GM12891 (cell line): Measurements from ENCODE around the gene XAB2.

Source experiments
- DNase-seq: peaks from one replicate; pipeline ENCODE4 v3.0.0; 2011; ENCODE audit warnings: low spot score; ENCODE audit not compliant: insufficient read length
- FAIRE-seq: peaks from 2 replicates; lab custom pipeline; 2011; peaks lifted over from hg19 to GRCh38; lab: Jason Lieb, UNC
- PAX5 ChIP-seq: IDR thresholded peaks from 2 replicates; pipeline ENCODE4 v1.6.1; 2011; ENCODE audit warnings: low read length, moderate library complexity, mild to moderate bottlenecking; ENCODE audit not compliant: insufficient read depth, severe bottlenecking
- POLR2A ChIP-seq: IDR thresholded peaks from 2 replicates; pipeline ENCODE4 v1.6.1; 2011; ENCODE audit warnings: low read depth, low read length, control low read depth
- POLR2AphosphoS5 ChIP-seq: IDR thresholded peaks from 2 replicates; pipeline ENCODE4 v1.6.1; 2011; ENCODE audit warnings: low read depth, low read length, control low read depth
- POU2F2 ChIP-seq: IDR thresholded peaks from 2 replicates; pipeline ENCODE4 v1.6.1; 2011; ENCODE audit warnings: low read depth, mild to moderate bottlenecking, control low read depth, low read length, moderate library complexity
- SPI1 ChIP-seq: IDR thresholded peaks from 2 replicates; pipeline ENCODE4 v1.6.1; 2011; ENCODE audit warnings: low read depth, low read length, control low read depth
- TAF1 ChIP-seq: IDR thresholded peaks from 2 replicates; pipeline ENCODE4 v1.6.1; 2011; ENCODE audit warnings: low read depth, low read length, control low read depth

Gene XAB2

DNA sequence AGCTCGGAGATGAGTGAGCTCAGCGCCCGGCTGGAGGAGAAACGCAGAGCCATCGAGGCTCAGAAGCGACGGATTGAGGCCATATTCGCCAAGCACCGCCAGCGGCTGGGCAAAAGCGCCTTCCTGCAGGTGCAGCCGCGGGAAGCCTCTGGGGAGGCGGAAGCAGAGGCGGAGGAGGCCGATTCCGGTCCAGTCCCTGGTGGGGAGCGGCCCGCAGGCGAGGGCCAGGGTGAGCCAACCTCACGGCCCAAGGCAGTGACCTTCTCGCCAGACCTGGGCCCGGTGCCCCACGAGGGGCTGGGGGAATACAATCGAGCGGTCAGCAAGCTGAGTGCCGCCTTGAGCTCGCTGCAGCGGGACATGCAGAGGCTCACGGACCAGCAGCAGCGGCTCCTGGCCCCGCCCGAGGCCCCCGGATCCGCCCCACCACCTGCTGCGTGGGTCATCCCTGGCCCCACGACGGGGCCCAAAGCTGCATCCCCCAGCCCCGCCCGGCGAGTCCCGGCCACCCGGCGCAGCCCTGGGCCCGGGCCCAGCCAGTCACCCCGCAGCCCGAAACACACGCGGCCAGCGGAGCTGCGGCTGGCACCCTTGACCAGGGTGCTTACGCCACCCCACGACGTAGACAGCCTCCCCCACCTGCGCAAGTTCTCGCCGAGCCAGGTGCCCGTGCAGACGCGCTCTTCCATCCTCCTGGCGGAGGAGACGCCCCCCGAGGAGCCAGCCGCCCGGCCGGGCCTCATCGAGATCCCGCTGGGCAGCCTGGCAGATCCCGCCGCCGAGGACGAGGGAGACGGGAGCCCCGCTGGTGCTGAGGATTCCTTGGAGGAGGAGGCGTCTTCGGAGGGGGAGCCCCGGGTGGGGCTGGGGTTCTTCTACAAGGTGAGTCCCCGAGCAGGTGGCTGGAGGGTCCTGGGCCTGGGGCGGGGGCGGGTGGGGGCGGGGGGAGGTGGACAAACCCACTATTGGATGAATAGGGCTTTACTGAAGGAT is 16.8 kb downstream of the XAB2 start:
- DNase-seq: no peak
- TF ChIP-seq POLR2AphosphoS5 (no peak), SPI1 (no peak), POU2F2 (no peak), TAF1 (no peak), PAX5 (no peak), POLR2A (no peak)

DNA sequence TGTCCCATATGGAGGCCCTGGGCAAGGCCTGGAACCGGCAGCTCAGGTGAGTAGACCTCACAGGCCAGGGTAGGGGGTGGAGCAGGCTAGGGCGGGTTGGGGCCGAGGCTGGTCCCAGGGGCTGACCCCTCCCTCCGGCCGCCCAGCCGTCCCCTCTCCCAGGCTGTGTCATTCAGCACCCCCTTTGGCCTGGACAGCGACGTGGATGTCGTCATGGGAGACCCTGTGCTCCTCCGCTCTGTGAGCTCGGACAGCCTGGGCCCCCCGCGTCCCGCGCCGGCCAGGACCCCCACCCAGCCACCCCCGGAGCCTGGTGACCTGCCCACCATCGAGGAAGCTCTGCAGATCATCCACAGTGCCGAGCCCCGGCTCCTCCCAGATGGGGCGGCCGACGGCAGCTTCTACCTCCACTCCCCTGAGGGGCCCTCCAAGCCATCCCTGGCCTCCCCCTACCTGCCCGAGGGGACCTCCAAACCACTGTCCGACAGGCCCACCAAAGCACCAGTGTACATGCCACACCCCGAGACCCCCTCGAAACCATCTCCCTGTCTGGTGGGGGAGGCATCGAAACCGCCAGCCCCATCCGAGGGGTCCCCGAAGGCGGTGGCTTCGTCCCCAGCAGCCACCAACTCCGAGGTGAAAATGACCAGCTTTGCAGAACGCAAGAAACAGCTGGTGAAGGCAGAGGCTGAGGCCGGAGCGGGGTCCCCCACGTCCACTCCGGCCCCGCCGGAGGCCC is 17.6 kb downstream of the XAB2 start:
- FAIRE-seq: no peak
- DNase-seq: no peak
- no peak for TF ChIP-seq TAF1
- no peak for TF ChIP-seq PAX5
- no peak for TF ChIP-seq POU2F2
- no peak for TF ChIP-seq POLR2A
- TF ChIP-seq POLR2AphosphoS5: no peak
- TF ChIP-seq SPI1: no peak

More for the DNA sequence above, 16.8 kb downstream of the XAB2 start:
- no peak for FAIRE-seq

DNA sequence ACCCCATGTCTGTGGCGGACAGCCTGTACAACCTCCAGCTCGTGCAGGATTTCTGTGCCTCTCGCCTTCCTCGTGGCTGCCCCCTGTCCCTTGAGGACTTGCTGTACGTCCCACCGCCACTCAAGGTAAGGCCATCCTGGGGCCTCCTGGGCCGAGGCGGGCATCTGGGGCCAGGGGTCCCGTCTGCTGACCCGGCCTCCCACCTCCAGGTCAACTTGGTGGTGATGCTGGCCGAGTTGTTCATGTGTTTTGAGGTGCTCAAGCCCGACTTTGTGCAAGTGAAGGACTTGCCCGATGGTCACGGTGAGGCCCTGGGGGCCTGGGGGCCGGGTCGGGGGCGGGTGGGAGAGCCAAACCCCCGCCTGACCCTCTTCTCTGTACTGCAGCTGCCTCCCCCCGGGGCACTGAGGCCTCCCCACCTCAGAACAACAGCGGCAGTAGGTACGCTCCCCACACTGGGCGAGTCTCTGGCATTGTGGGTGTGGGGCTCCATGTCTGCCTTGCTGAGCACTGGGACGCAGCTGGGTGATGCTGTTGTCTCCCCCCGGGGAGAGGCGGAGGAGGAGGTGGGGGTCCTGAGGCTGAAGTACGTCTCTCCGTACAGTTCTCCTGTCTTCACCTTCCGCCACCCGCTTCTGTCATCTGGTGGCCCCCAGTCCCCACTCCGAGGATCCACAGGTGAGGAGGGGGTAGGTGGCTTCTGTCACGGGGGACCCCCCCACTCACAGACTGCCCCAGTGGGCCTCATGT is 18.7 kb downstream of the XAB2 start:
- FAIRE-seq (no peak), DNase-seq (no peak)
- TF ChIP-seq POU2F2: no peak

GRCh38 chr19:7607874-7608560 is 21.3 kb downstream of the XAB2 start:
- FAIRE-seq (no peak), DNase-seq (no peak)
- TF ChIP-seq PAX5 (no peak), POLR2A (no peak), POU2F2 (no peak), TAF1 (no peak), POLR2AphosphoS5 (no peak), SPI1 (no peak)

DNA sequence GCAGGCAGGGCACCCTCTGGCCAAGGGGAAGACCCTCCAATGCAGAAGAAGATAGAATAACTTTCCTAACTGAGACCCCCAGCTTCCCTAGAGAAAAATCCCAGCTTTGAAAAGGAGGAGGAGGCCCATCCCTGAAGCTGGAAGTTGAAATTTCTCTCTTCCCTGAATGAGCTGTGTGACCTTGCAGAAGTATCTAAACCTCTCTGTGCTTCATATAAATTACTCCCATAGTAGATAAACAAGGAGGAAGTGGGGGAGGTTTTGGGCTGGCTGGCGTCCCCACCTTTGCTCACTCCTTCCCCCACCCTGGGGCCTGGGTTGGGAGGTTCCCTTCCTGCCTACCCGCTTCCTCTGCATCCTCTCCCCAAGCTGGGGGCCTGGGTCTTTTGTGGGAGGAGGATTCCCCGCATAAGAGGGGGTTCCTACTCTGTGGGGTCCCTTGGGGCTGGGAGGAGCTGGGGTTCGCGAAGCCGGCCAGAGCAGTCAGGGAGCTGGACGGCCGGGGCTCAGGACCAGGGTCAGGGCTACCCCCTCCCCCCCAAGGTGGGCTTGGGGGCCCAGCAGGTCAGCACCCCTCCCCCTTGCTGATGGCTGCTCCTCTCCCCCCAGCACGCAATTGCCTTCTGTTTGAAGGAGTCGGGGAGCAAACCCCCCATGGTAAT is 22.0 kb downstream of the XAB2 start:
- no peak for TF ChIP-seq POLR2A
- no peak for TF ChIP-seq PAX5
- no peak for FAIRE-seq
- no peak for DNase-seq

DNA sequence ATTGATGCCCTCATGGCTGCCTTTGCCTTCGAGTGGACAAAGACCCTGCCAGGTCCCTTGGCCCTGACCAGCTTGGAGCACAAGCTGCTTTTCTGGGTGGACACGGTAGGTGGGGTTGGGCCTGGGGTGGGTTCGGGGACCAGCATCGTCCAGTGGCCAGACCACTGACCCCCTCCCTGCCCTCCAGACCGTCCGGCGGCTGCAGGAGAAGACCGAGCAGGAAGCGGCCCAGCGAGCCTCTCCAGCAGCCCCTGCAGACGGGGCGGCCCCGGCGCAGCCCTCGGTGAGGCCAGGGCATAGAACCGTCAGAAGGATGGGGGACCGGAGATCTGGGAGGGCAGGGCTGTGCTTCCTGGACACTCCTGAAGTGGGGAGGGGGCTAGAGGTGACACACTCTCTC is 23.1 kb downstream of the XAB2 start:
- DNase-seq (no peak), FAIRE-seq (no peak)
- no peak for TF ChIP-seq TAF1
- no peak for TF ChIP-seq PAX5
- no peak for TF ChIP-seq POLR2A
- no peak for TF ChIP-seq SPI1
- TF ChIP-seq POLR2AphosphoS5: no peak
- no peak for TF ChIP-seq POU2F2

DNA sequence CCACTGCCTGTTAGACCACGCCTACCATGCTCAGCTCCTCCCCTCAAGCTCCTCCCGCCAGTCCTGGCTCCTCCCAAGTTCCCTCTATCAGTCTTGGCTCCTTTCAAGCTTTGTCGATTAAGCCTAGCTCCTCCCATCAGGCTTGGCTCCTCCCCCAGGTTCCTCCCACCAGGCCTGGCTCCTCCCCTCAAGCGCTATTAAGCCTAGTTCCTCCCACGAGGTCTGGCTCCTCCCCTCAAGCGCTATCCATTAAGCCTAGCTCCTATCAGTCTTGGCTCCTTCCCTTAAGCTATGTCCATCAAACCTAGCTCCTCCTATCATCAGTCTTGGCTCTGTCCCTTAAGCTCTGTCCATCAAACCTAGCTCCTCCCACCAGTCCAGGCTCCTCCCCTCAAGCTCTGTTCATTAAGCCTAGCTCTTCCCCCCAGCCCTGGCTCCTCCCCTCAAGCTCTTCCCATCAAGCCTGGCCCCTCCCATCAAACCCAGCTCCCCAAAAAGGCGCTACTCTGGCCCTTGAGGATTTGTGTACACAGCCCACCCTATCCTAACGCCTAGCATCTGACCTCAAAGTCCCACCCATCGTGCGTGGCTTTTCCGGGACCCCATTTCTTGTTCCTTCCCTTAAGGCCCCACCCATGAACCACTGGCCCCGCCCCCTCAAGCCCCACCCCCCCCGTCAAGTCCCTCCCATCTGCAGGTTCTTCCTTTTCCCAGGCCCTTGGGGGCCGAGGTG is 23.7 kb downstream of the XAB2 start:
- FAIRE-seq (peak; percentile 48), DNase-seq (no peak)
- no peak for TF ChIP-seq POLR2A
- TF ChIP-seq POLR2AphosphoS5: no peak
- no peak for TF ChIP-seq TAF1
- no peak for TF ChIP-seq POU2F2
- no peak for TF ChIP-seq PAX5
- no peak for TF ChIP-seq SPI1

DNA sequence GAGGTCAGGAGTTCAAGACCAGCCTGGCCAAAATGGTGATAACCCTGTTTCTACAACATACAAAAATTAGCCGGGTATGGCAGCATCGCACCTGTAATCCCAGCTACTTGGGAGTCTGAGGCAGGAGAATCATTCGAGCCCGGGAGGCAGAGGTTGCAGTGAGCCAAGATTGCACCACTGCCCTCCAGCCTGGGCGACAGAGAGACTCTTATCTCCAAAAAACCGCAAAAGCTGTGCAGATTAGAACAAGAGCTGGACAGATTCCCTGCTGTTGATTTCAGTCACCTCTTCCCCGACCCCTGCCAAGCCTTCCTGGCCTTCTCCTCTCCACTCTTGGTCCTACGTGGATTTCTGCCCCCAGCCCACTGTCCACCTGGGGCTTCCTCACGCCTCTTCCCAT is 25.4 kb downstream of the XAB2 start:
- DNase-seq (no peak), FAIRE-seq (no peak)
- TF ChIP-seq PAX5 (no peak), POU2F2 (no peak), POLR2AphosphoS5 (no peak), TAF1 (no peak), SPI1 (no peak), POLR2A (no peak)
